ENCODE data around the gene LGALS3. TPM values are rescaled to one million over a fixed set of nuclear protein-coding genes. Genes with fewer than 3 reads are reported as not detected.

LGALS3 gene
- total RNA-seq, 1 experiment from 2014 or later, result 317 TPM

DNA sequence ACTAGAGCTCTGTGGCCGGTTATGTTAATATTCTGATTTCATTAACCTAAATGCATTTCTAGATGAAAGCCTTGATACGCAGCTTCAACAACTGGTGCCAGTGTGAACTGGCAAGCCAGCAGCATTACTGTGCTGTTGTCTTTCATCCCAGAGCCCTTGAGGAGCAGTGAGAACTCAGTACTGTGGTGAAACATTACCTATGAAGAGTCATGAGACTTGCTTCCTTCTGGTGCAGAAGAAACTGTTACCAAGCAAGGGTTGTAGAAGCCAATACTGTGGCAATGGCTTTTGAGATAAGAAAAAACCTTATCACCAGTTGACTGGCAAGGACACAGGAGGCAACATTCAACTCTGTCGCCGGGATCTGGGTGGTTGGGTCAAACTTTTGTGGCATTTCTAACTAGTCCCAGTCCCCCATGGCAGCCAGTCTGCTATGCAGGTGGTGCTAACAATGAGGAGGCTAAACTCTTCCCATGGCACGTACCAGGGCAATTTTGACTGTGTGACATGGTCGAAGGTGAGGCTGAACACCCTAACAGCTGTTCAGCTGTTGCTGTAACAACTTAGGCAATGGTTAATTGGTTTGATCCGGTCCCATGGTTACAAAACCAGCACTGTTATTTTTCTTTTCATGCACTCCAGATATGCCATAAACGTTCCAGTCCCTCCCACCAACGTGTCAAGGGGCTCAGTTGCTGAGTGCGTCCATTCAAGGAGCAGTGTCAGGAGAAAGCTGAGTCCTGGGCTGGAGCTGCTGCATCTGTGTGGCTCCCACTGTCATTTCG lies 12.6 kb upstream of the LGALS3 start:
- Histone ChIP-seq H3K79me2 (ENCODE audit: low read length) (no peaks in the 10 kb centered on the region), H3K4me2 (ENCODE audit: low read length) (no peak overlapping the region), H3K9me3 (ENCODE audit: low read length) (no peaks in the 10 kb centered on the region), H3K9ac (ENCODE audit: low read length) (no peak overlapping the region), H3K4me3 (ENCODE audit: low read length) (no peak overlapping the region), H4K20me1 (ENCODE audit: low read length) (no peaks in the 10 kb centered on the region), H3K27me3 (ENCODE audit: low read length) (no peaks in the 10 kb centered on the region), H2AFZ (ENCODE audit: low read length) (no peak overlapping the region), H3K4me1 (ENCODE audit: insufficient read depth, low read length) (no peaks in the 10 kb centered on the region), H3K27ac (ENCODE audit: low read length) (no peak overlapping the region), H3K9me2 (replicated peaks; ENCODE audit: low read length) (no peaks in the 10 kb centered on the region), H3K36me3 (ENCODE audit: low read depth, low read length) (no peaks in the 10 kb centered on the region), H3F3A (ENCODE audit: low read length, unreplicated experiment) (no peaks in the 10 kb centered on the region)
- BruUV-seq (replicated peaks), result no TSS peak
- ATAC-seq (no peak), DNase-seq (no peak)
- ChIA-PET CTCF (no interaction called here), POLR2A (ENCODE audit: unreplicated experiment) (interaction anchor here (0.5 kb wide), 1 partner anchor 18 kb away, joined by 4 read pairs; no protein-coding TSS in a partner anchor)
- intact Hi-C loops (cut with micrococcal nuclease), result no loop called here
- TF ChIP-seq EZH2 (IDR thresholded peaks at IDR 0.05; ENCODE audit: low read length, unreplicated experiment), result no peak

DNA sequence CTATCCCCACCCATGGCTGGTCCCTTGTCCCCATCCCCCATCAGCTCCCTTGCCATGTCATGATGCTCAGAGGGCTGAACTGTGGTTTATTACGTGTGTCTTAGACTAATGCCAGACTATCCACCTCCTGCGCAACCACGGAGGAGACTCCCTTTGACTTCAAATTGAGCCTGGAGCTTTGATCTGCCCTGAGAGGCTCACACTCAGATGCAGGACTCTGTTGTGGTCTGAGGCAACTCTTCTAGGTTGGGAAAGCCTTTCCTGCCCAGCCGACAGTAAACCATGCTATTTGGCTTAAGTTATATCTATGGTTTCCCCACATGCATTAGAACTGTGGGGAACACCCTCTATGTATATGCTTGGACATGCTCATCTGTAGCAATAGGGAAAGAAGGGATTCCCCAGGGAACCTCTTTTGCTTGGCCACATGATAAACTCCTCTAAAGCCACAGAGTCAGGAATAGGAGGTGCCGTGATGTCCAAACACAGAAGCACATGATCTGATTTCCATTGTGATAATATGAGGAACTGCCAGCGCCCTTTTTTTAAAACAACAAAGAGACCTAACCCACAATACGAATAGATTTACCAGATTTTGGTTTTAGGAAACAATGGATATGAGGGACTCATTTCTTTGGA lies 11.1 kb upstream of the LGALS3 start:
- no peak overlapping the region for H3K27ac ChIP-seq (ENCODE audit: low read length)
- H3K4me2 ChIP-seq (ENCODE audit: low read length), result no peak overlapping the region
- H3K9me2 ChIP-seq (replicated peaks; ENCODE audit: low read length), result no peaks in the 10 kb centered on the region
- intact Hi-C loops (cut with micrococcal nuclease), result no loop called here
- no peaks in the 10 kb centered on the region for H3K79me2 ChIP-seq (ENCODE audit: low read length)
- H3K27me3 ChIP-seq (ENCODE audit: low read length), result no peaks in the 10 kb centered on the region
- H2AFZ ChIP-seq (ENCODE audit: low read length), result no peak overlapping the region
- H3K4me1 ChIP-seq (ENCODE audit: insufficient read depth, low read length), result peaks cover 14% of the 10 kb centered on the region
- ChIA-PET CTCF (no interaction called here), POLR2A (ENCODE audit: unreplicated experiment) (no interaction called here)
- TF ChIP-seq, protein P1, sequence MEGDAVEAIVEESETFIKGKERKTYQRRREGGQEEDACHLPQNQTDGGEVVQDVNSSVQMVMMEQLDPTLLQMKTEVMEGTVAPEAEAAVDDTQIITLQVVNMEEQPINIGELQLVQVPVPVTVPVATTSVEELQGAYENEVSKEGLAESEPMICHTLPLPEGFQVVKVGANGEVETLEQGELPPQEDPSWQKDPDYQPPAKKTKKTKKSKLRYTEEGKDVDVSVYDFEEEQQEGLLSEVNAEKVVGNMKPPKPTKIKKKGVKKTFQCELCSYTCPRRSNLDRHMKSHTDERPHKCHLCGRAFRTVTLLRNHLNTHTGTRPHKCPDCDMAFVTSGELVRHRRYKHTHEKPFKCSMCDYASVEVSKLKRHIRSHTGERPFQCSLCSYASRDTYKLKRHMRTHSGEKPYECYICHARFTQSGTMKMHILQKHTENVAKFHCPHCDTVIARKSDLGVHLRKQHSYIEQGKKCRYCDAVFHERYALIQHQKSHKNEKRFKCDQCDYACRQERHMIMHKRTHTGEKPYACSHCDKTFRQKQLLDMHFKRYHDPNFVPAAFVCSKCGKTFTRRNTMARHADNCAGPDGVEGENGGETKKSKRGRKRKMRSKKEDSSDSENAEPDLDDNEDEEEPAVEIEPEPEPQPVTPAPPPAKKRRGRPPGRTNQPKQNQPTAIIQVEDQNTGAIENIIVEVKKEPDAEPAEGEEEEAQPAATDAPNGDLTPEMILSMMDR (conservative IDR thresholded peaks at IDR 0.05; ENCODE audit: low read depth, low read length), result no peak
- TF ChIP-seq EZH2phosphoT487 (IDR thresholded peaks at IDR 0.05; ENCODE audit: borderline replicate concordance, low read length) (no peak), EZH2 (IDR thresholded peaks at IDR 0.05; ENCODE audit: low read length, unreplicated experiment) (no peak)
- no peak for DNase-seq
- H3K36me3 ChIP-seq (ENCODE audit: low read depth, low read length), result no peaks in the 10 kb centered on the region
- H3F3A ChIP-seq (ENCODE audit: low read length, unreplicated experiment), result no peaks in the 10 kb centered on the region
- H3K4me3 ChIP-seq (ENCODE audit: low read length), result no peak overlapping the region
- no peak for ATAC-seq
- no peaks in the 10 kb centered on the region for H4K20me1 ChIP-seq (ENCODE audit: low read length)
- H3K9ac ChIP-seq (ENCODE audit: low read length), result no peak overlapping the region
- no TSS peak for BruUV-seq (replicated peaks)
- no peaks in the 10 kb centered on the region for H3K9me3 ChIP-seq (ENCODE audit: low read length)

DNA sequence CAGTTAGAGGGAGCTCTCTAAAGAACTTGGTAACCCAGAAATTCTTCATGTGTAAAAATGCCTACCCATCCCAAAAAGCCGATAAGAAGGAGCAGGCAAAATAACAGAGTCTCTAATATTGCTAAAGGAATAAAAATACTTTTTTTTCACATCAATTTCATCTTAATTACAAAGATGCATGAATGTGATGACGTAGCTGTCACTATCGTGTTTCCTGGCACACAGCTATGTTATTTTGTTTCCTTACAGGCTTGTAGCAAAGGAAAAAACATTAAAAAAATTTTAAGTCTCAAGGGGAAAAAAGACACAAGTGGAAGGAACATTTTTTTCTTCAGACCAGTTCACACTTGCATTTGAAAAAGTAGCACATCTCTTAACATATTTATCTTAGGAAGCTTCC lies 10.3 kb upstream of the LGALS3 start:
- no peak overlapping the region for H3K4me2 ChIP-seq (ENCODE audit: low read length)
- BruUV-seq (replicated peaks), result no TSS peak
- H3K79me2 ChIP-seq (ENCODE audit: low read length), result no peaks in the 10 kb centered on the region
- no peaks in the 10 kb centered on the region for H3K9me3 ChIP-seq (ENCODE audit: low read length)
- no peaks in the 10 kb centered on the region for H3K9me2 ChIP-seq (replicated peaks; ENCODE audit: low read length)
- H4K20me1 ChIP-seq (ENCODE audit: low read length), result no peaks in the 10 kb centered on the region
- no peak overlapping the region for H3K27ac ChIP-seq (ENCODE audit: low read length)
- no peak overlapping the region for H2AFZ ChIP-seq (ENCODE audit: low read length)
- ATAC-seq, result no peak
- no peak overlapping the region for H3K9ac ChIP-seq (ENCODE audit: low read length)
- H3F3A ChIP-seq (ENCODE audit: low read length, unreplicated experiment), result no peaks in the 10 kb centered on the region
- no peaks in the 10 kb centered on the region for H3K27me3 ChIP-seq (ENCODE audit: low read length)
- H3K4me3 ChIP-seq (ENCODE audit: low read length), result no peak overlapping the region
- no peaks in the 10 kb centered on the region for H3K36me3 ChIP-seq (ENCODE audit: low read depth, low read length)
- no peak for TF ChIP-seq EZH2phosphoT487 (IDR thresholded peaks at IDR 0.05; ENCODE audit: borderline replicate concordance, low read length)
- TF ChIP-seq EZH2 (IDR thresholded peaks at IDR 0.05; ENCODE audit: low read length, unreplicated experiment), result no peak
- TF ChIP-seq, protein P1 (conservative IDR thresholded peaks at IDR 0.05; ENCODE audit: low read depth, low read length), result no peak
- ChIA-PET POLR2A (ENCODE audit: unreplicated experiment) (interaction anchor here (0.5 kb wide), 1 partner anchor 609 kb away, joined by 4 read pairs; the partner anchor contains the start of gene CGRRF1), CTCF (no interaction called here)
- DNase-seq, result no peak
- intact Hi-C loops (cut with micrococcal nuclease), result no loop called here
- peaks cover 22% of the 10 kb centered on the region for H3K4me1 ChIP-seq (ENCODE audit: insufficient read depth, low read length)

Measured in PC-3 (cell line).